A673 (cell line): ENCODE data around the gene KRI1. TPM values are rescaled to one million over a fixed set of nuclear protein-coding genes. Genes with fewer than 3 reads are reported as not detected.
"Not testable (repeated sequence)": the region's sequence is repeated elsewhere in the genome, so short reads cannot be mapped to it uniquely, and the experiment has no call there.

Experiments
- BruUV-seq: library from RNA; stranded (reverse); fragments of 400-500 nt; replicated peaks from 2 replicates; lab custom pipeline; 2021; lab: Mats Ljungman, UMichigan
- CTCF ChIA-PET: fragments of 300-600 bp; sonication (Branson Sonifier 250); formaldehyde crosslinking; loops from one replicate; lab custom pipeline; 2022; ENCODE audit warnings: antibody characterized with exemption; lab: Charles Lee
- POLR2A ChIA-PET: fragments of 300-600 bp; sonication (Branson Sonifier 250); formaldehyde crosslinking; loops from one replicate; lab custom pipeline; 2022; ENCODE audit warnings: antibody characterized with exemption; ENCODE audit not compliant: low non-redundant PET; lab: Charles Lee
- DNase-seq: peaks from one replicate; pipeline ENCODE4 v3.0.0-alpha.2; 2015; ENCODE audit warnings: low spot score
- H3K27ac ChIP-seq: fragments of 200-600 bp; sonication (generic); 2 replicates; pipeline ENCODE4 v1.5.1; 2016; ENCODE audit warnings: mixed run types, low read depth, mild to moderate bottlenecking, mixed read lengths, antibody characterized with exemption, low read length; ENCODE audit not compliant: poor library complexity, severe bottlenecking
- H3K27me3 ChIP-seq: fragments of 200-600 bp; sonication (generic); replicated peaks from 2 replicates; pipeline ENCODE4 v1.6.1; 2017; ENCODE audit warnings: mixed run types, low read depth, mild to moderate bottlenecking, mixed read lengths, antibody characterized with exemption, low read length; ENCODE audit not compliant: insufficient read depth, poor library complexity
- H3K36me3 ChIP-seq: fragments of 200-600 bp; sonication (generic); 2 replicates; pipeline ENCODE4 v1.6.1; 2016; ENCODE audit warnings: mixed run types, mild to moderate bottlenecking, mixed read lengths, antibody characterized with exemption, low read length; ENCODE audit not compliant: insufficient read depth, poor library complexity, severe bottlenecking
- H3K4me1 ChIP-seq: fragments of 200-600 bp; sonication (generic); 2 replicates; pipeline ENCODE4 v1.6.1; 2017; ENCODE audit warnings: mixed run types, mild to moderate bottlenecking, mixed read lengths, antibody characterized with exemption, low read length; ENCODE audit not compliant: insufficient read depth, poor library complexity, severe bottlenecking
- H3K4me3 ChIP-seq: fragments of 200-600 bp; sonication (generic); 2 replicates; pipeline ENCODE4 v1.5.1; 2016; ENCODE audit warnings: low read depth, mixed run types, mild to moderate bottlenecking, mixed read lengths, low read length; ENCODE audit not compliant: poor library complexity, severe bottlenecking
- H3K9me3 ChIP-seq: fragments of 200-600 bp; sonication (generic); 2 replicates; pipeline ENCODE4 v1.6.1; 2016; ENCODE audit warnings: mixed run types, low read depth, mild to moderate bottlenecking, mixed read lengths, antibody characterized with exemption, low read length; ENCODE audit not compliant: poor library complexity, severe bottlenecking
- EZH2 ChIP-seq: fragments of 200-600 bp; sonication (generic); IDR thresholded peaks from 2 replicates; pipeline ENCODE4 v1.6.1; 2017; ENCODE audit warnings: borderline replicate concordance, low read depth, mild to moderate bottlenecking, mixed read lengths, antibody characterized with exemption, low read length; ENCODE audit not compliant: poor library complexity, severe bottlenecking
- intact Hi-C: fragments of 100-400 bp; cut with micrococcal nuclease; formaldehyde crosslinking; loops from one replicate; pipeline ENCODE4 v1.10.0; 2022; ENCODE audit not compliant: unreplicated experiment
- total RNA-seq: library from RNA; stranded (reverse); gene quantifications from 2 replicates; pipeline ENCODE4 v1.2.3, GENCODE V29; 2021
- TF ChIP-seq, protein P1 (sequence below): fragments of 300-800, 200-600 bp; sonication (generic); conservative IDR thresholded peaks from 2 replicates; pipeline ENCODE4 v1.5.1; 2017; ENCODE audit warnings: low read depth, mild to moderate bottlenecking, antibody characterized with exemption, low read length, moderate library complexity, mixed read lengths

Gene KRI1
- total RNA-seq, 1 experiment from 2014 or later: 47.8 TPM

DNA sequence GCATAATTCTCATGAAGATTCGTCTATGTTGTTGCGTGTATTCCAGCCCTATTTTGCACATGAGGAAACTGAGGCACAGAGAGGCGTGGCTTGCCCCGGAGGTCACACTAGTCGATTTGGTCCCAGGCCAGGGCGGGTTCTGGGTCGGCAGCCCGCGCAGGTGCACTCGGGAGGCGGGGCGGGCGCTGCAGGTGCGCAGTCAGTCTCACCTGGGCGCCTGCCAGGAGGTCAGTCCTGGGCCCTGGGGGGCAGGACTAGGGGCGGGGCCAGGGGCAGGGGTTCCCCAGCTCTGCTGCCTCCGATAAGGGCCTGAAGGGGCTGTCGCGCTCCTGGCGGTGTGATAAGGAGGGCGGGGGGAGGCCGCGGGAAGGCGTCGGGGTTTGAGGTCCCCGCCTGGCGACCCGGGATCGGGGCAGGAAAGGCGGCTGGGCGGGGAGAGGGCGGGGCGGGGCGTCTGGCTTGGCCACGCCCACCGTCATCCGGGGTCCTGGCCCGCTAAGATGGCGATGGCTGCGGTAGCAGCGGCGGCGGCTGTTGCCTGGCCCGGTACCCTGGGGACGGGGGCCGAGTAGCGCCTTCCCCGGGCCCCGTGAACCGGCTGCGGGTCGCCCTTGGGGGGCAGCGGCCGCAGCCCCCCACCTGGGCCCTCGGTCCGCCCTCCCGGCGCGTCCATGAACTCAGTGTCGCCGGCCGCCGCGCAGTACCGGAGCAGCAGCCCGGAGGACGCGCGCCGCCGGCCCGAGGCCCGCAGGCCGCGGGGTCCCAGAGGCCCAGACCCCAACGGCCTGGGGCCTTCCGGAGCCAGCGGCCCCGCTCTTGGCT lies 22.2 kb downstream of the KRI1 start, which contains the start of gene ATG4D:
Gene ATG4D, plus strand, starts transcription at position 485 of the 822 bp plus-strand sequence. Its CDS starts 187 bp downstream, at position 672.
- peak; percentile 86 for DNase-seq
- Histone ChIP-seq H3K4me3 (peak within 1 kb of the TSS; percentile 95), H3K9me3 (no peaks in the 10 kb centered on the region), H3K27me3 (no peaks in the 10 kb centered on the region), H3K4me1 (peaks cover 12% of the 10 kb centered on the region), H3K36me3 (peaks cover 6% of the 10 kb centered on the region), H3K27ac (peak within 1 kb of the TSS; percentile 94)
- no TSS peak for BruUV-seq
- ChIA-PET CTCF (no interaction called here), POLR2A (no interaction called here)
- TF ChIP-seq EZH2: no peak
- TF ChIP-seq, protein P1, sequence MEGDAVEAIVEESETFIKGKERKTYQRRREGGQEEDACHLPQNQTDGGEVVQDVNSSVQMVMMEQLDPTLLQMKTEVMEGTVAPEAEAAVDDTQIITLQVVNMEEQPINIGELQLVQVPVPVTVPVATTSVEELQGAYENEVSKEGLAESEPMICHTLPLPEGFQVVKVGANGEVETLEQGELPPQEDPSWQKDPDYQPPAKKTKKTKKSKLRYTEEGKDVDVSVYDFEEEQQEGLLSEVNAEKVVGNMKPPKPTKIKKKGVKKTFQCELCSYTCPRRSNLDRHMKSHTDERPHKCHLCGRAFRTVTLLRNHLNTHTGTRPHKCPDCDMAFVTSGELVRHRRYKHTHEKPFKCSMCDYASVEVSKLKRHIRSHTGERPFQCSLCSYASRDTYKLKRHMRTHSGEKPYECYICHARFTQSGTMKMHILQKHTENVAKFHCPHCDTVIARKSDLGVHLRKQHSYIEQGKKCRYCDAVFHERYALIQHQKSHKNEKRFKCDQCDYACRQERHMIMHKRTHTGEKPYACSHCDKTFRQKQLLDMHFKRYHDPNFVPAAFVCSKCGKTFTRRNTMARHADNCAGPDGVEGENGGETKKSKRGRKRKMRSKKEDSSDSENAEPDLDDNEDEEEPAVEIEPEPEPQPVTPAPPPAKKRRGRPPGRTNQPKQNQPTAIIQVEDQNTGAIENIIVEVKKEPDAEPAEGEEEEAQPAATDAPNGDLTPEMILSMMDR: no peak
- intact Hi-C loops: no loop called here

DNA sequence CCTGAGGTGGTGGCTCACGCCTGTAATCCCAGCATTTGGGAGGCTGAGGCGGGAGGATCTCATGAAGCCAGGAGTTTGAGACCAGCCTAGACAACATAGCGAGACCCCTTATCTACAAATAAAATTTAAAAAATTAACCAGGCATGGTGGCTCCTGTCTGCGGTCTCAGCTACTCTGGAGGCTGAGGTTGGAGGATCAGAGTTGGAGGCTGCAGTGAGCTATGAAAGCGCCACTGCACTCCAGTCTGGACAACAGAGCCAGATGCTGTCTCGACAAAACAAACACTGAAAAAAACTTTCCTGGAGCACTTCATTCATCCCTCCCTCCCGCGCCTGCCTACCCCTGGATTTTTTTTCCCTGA lies 22.8 kb downstream of the KRI1 start:
- intact Hi-C loops: no loop called here
- peak overlapping the region; percentile 95 for H3K4me3 ChIP-seq
- CTCF ChIA-PET: no interaction called here

DNA sequence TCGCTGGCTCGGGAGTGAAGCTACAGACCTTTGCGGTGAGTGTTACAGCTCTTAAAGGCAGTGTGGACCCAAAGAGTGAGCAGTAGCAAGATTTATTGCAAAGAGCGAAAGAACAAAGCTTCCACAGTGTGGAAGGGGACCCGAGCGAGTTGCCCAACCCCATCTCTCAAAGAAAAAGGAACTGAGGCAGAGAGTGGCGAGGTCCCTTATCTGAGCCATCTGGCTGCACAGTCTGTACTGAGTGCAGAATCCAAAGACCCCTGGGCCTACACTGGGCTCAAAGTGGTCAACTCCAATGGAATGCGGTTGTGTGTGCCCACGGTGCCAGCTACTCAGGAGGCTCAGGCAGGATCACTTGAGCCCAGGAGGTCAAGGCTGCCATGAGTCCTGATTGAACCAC lies 26.8 kb downstream of the KRI1 start:
- BruUV-seq, POLR2A ChIA-PET, H3K4me1 ChIP-seq, H3K9me3 ChIP-seq, intact Hi-C loops, H3K36me3 ChIP-seq, DNase-seq, H3K27ac ChIP-seq, H3K4me3 ChIP-seq, H3K27me3 ChIP-seq, CTCF ChIA-PET: not testable (repeated sequence)

More for the DNA sequence above, 22.8 kb downstream of the KRI1 start:
- Histone ChIP-seq H3K4me1 (peaks cover 12% of the 10 kb centered on the region), H3K9me3 (no peaks in the 10 kb centered on the region), H3K27me3 (no peaks in the 10 kb centered on the region), H3K27ac (no peak overlapping the region), H3K36me3 (peaks cover 3% of the 10 kb centered on the region)
- POLR2A ChIA-PET: interaction anchor here (0.6 kb wide), 2 partner anchors 8 to 303 kb away, joined by 3 read pairs; no protein-coding TSS in a partner anchor
- no TSS peak for BruUV-seq
- no peak for TF ChIP-seq EZH2
- DNase-seq: no peak

DNA sequence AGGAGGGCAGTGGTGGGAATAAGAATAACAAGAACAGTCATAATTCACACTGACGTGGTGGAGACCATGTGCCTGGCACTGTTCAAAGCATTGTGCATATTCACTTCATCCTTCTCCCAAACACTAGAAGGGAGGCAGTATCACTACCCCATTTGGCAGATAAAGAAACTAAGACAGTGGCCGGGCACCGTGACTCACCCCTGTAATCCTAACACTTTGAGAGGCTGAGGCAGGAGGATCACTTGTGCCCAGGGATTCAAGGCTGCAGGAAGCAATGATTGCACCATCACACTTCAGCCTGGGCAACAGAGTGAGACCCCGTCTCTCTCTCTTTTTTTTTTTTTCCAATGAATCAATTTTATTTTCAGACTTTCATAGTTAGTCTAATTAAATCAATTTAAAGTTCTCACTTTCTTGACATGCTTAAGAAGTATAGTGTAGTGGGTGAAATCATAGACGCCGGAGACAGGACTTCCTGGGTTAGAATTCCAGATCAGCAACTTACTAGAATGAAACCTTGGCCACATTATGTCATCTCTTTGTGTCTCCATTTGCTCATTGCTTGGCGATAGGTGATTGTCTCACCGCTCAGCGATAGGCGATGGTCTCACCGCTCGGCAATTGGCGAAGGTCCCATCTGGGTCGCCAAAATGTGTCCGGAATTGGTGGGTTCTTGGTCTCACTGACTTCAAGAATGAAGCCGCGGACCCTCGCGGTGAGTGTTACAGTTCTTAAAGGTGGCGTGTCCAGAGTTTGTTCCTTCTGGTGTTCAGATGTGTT lies 27.4 kb downstream of the KRI1 start:
- Histone ChIP-seq H3K36me3 (no peaks in the 10 kb centered on the region), H3K27ac (no peak overlapping the region), H3K4me1 (peaks cover 4% of the 10 kb centered on the region), H3K4me3 (no peak overlapping the region), H3K27me3 (no peaks in the 10 kb centered on the region), H3K9me3 (no peaks in the 10 kb centered on the region)
- CTCF ChIA-PET: no interaction called here
- DNase-seq: no peak
- TF ChIP-seq, protein P1: no peak
- TF ChIP-seq EZH2: no peak
- POLR2A ChIA-PET: no interaction called here
- intact Hi-C loops: no loop called here
- no TSS peak for BruUV-seq
